WERI-Rb-1 (cell line): ENCODE measurements around the gene MFSD2A.
"Not testable (repeated sequence)": the region's sequence is repeated elsewhere in the genome, so short reads cannot be mapped to it uniquely, and the experiment has no call there.

Source experiments
- DNase-seq: peaks from one replicate; pipeline ENCODE4 v3.0.0-alpha.2; 2020
- H3K27ac ChIP-seq: fragments of 250-450 bp; sonication (Bioruptor Pico); 2 replicates; pipeline ENCODE4 v1.5.1; 2020; ENCODE audit warnings: mild to moderate bottlenecking, moderate library complexity
- H3K27me3 ChIP-seq: fragments of 250-450 bp; sonication (Bioruptor Pico); 2 replicates; pipeline ENCODE4 v1.5.1; 2021; ENCODE audit warnings: mild to moderate bottlenecking, low read depth, moderate library complexity; ENCODE audit not compliant: insufficient read depth, severe bottlenecking
- H3K36me3 ChIP-seq: fragments of 250-450 bp; sonication (Bioruptor Pico); 2 replicates; pipeline ENCODE4 v1.5.1; 2020; ENCODE audit warnings: mild to moderate bottlenecking, moderate library complexity
- H3K4me3 ChIP-seq: 2 replicates; pipeline ENCODE4 v1.5.1; 2011; ENCODE audit warnings: low read depth, mild to moderate bottlenecking, control low read depth, low read length
- H3K9me3 ChIP-seq: fragments of 250-450 bp; sonication (Bioruptor Pico); 2 replicates; pipeline ENCODE4 v1.5.1; 2021; ENCODE audit warnings: mild to moderate bottlenecking, moderate library complexity; ENCODE audit not compliant: severe bottlenecking
- CTCF ChIP-seq: IDR thresholded peaks from 2 replicates; pipeline ENCODE4 v1.5.1; 2011; ENCODE audit warnings: low read depth, mild to moderate bottlenecking, control low read depth, inconsistent platforms, low read length

MFSD2A gene

GRCh38 chr1:39954870-39955546 is at the start of gene MFSD2A:
MFSD2A (plus strand) TSS chr1:39955145; CDS start chr1:39955293, 148 bp downstream.
- peak; percentile 95 for DNase-seq
- peak within 1 kb of the TSS; percentile 32 for H3K27ac ChIP-seq
- peak within 1 kb of the TSS; percentile 71 for H3K4me3 ChIP-seq
- H3K27me3 ChIP-seq, result no peaks in the 10 kb centered on the region
- H3K36me3 ChIP-seq, result peaks cover 6% of the 10 kb centered on the region; the same call in 1 of the 2 replicates
- no peak for TF ChIP-seq CTCF
- H3K9me3 ChIP-seq, result no peaks in the 10 kb centered on the region

- H3K9me3 ChIP-seq, result peaks cover 8% of the 10 kb centered on the region
- H3K27me3 ChIP-seq, result peaks cover 5% of the 10 kb centered on the region
- no peak for TF ChIP-seq CTCF
- no peak overlapping the region for H3K27ac ChIP-seq
- DNase-seq, result no peak
- no peak overlapping the region for H3K4me3 ChIP-seq
- no peaks in the 10 kb centered on the region for H3K36me3 ChIP-seq
Observed at GRCh38 chr1:39905172-39905571, 49.8 kb upstream of the MFSD2A start.

DNA sequence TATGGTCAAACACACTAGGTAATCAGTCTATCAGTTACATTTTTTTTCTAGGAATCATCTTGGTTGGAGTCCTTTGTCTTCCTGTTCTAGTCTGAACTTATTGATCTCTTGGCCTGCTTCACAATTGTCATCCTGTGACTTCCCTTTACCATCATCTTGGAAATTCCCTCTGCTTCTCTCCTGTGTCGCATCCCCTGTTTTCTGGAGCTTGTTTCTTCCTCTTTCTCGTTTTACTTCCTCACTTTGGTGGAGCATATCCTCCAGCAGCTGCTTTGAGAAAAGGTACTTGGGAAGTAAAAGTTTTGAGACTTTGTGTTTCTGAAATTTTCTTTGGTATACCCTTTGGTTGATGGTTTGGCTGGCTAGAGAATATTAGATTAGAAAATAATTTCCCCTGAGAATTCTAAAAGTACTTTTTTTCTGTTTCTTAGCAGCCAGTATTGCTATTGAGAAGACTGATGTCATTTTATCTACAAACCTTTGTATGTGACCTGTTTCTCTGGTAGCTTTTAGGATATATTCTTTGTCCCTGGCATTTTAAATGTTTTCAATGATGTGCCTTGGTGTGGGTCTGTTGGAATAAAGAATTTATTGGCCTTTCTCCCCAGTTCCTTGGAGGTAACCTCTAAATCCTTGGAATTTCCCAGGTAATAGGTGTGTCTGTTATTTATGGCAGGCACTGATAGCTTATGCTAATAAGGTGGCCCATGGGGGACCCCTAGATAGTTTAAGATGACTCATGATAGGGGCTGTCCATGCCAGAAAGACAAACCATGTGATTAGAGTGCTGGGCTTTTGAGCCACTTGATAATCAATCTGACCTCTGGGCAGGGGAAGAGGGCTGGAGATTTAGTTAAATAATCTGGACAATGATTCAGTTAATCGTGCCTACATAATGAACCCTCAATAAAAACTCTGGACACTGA is 47.2 kb upstream of the MFSD2A start:
- TF ChIP-seq CTCF, result no peak
- Histone ChIP-seq H3K27me3 (peaks cover 5% of the 10 kb centered on the region), H3K27ac (no peak overlapping the region), H3K36me3 (no peaks in the 10 kb centered on the region), H3K9me3 (peaks cover 8% of the 10 kb centered on the region), H3K4me3 (no peak overlapping the region)
- no peak for DNase-seq

DNA sequence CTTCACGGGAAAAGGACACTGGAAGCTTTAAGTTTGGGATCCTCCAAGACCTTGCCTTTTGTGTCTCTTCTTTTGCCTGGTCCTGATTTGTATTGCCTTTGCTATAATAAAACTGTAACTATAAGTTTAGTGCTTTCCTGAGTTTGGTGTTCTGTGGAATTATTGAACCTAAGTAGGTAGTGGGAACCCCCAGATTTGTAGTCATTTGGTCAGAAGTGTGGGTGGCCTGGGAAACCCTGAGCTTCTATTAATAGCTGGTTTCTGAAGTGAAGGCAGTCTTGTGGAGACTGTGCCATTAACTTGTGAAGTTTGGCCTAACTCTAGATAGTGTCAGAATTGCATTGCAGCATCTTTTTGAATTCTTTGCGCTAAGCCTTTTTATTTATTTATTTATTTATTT is 46.4 kb upstream of the MFSD2A start:
- Histone ChIP-seq H3K27ac (no peak overlapping the region), H3K27me3 (no peaks in the 10 kb centered on the region), H3K9me3 (peaks cover 8% of the 10 kb centered on the region), H3K36me3 (no peaks in the 10 kb centered on the region), H3K4me3 (no peak overlapping the region)
- no peak for DNase-seq
- TF ChIP-seq CTCF, result no peak

GRCh38 chr1:39910263-39910662 is 44.7 kb upstream of the MFSD2A start:
- Histone ChIP-seq H3K36me3 (no peaks in the 10 kb centered on the region), H3K27me3 (no peaks in the 10 kb centered on the region)

DNA sequence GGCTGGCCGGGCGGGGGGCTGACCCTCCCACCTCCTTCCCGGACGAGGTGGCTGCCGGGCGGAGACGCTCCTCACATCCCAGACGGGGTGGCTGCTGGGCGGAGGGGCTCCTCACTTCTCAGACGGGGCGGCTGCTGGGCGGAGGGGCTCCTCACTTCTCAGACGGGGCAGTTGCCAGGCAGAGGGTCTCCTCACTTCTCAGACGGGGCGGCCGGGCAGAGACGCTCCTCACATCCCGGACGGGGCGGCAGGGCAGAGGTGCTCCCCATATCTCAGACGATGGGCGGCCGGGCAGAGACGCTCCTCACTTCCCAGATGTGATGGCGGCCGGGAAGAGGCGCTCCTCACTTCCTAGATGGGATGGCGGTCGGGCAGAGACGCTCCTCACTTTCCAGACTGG is 41.8 kb upstream of the MFSD2A start:
- not testable (repeated sequence) for H3K27ac ChIP-seq, DNase-seq, H3K36me3 ChIP-seq

More at GRCh38 chr1:39910263-39910662, 44.7 kb upstream of the MFSD2A start:
- Histone ChIP-seq H3K27ac (no peak overlapping the region), H3K4me3 (no peak overlapping the region), H3K9me3 (peaks cover 8% of the 10 kb centered on the region)
- DNase-seq, result no peak
- TF ChIP-seq CTCF, result no peak

More for the DNA sequence above, 41.8 kb upstream of the MFSD2A start:
- H3K4me3 ChIP-seq, H3K9me3 ChIP-seq, H3K27me3 ChIP-seq: not testable (repeated sequence)
